ENCODE measurements around the gene HPCA. TPM values are rescaled to one million over a fixed set of nuclear protein-coding genes. Genes with fewer than 3 reads are reported as not detected.

The HPCA gene
- total RNA-seq, 4 donors from 2014 or later: not detected

GRCh38 chr1:32925403-32926162, 39.3 kb downstream of the HPCA start:
- Histone ChIP-seq H3K27ac (no peak overlapping the region), H3K9me3 (no peaks in the 10 kb centered on the region), H3K4me1 (peaks cover 8 to 17% (median 12%) of the 10 kb centered on the region in 3 donors), H3K36me3 (no peaks in the 10 kb centered on the region), H3K4me3 (peak overlapping the region in 1 of 4 donors; percentile 41), H3K27me3 (peaks cover 0 to 48% (median 2%) of the 10 kb centered on the region in 4 donors)
- no peak for DNase-seq
- TF ChIP-seq CTCF (IDR thresholded peaks at IDR 0.05): no peak
- TF ChIP-seq POLR2A (IDR thresholded peaks at IDR 0.05): no peak
- intact Hi-C loops (cut with DNase I): loop anchor here (10.0 kb wide), 1 partner anchor 159 kb away; the partner anchor contains the start of gene AZIN2
- 28 to 30% methylated on average over 24 of the region's 24 CpGs for WGBS, 2 donors

GRCh38 chr1:32926562-32926961, 40.3 kb downstream of the HPCA start:
- Histone ChIP-seq H3K9me3 (no peaks in the 10 kb centered on the region), H3K27me3 (peaks cover 0 to 44% (median 2%) of the 10 kb centered on the region in 4 donors), H3K4me3 (no peak overlapping the region), H3K27ac (no peak overlapping the region), H3K36me3 (no peaks in the 10 kb centered on the region), H3K4me1 (peaks cover 8 to 17% (median 12%) of the 10 kb centered on the region in 3 donors)
- WGBS, 2 donors: 90 to 91% methylated on average over 6 of the region's 6 CpGs
- intact Hi-C loops (cut with DNase I): loop anchor here (10.0 kb wide), 1 partner anchor 158 kb away; the partner anchor contains the start of gene AZIN2
- TF ChIP-seq POLR2A (IDR thresholded peaks at IDR 0.05) (no peak), CTCF (IDR thresholded peaks at IDR 0.05) (no peak)
- DNase-seq: no peak

GRCh38 chr1:32927441-32927840, 41.1 kb downstream of the HPCA start:
- 94 to 96% methylated on average over 2 of the region's 2 CpGs for WGBS, 2 donors
- peaks cover 8 to 17% (median 12%) of the 10 kb centered on the region in 3 donors for H3K4me1 ChIP-seq
- intact Hi-C loops (cut with DNase I): loop anchor here (10.0 kb wide), 1 partner anchor 157 kb away; the partner anchor contains the start of gene AZIN2
- no peak for TF ChIP-seq POLR2A (IDR thresholded peaks at IDR 0.05)
- no peak for TF ChIP-seq CTCF (IDR thresholded peaks at IDR 0.05)
- no peaks in the 10 kb centered on the region for H3K36me3 ChIP-seq
- no peak overlapping the region for H3K4me3 ChIP-seq
- H3K27me3 ChIP-seq: peaks cover 0 to 37% (median 2%) of the 10 kb centered on the region in 4 donors
- no peak overlapping the region for H3K27ac ChIP-seq
- no peak for DNase-seq
- no peaks in the 10 kb centered on the region for H3K9me3 ChIP-seq

- WGBS, 2 donors: 90 to 92% methylated on average over 2 of the region's 2 CpGs
- no peak for DNase-seq
- H3K27ac ChIP-seq: no peak overlapping the region
- no peaks in the 10 kb centered on the region for H3K9me3 ChIP-seq
- no peaks in the 10 kb centered on the region for H3K36me3 ChIP-seq
- TF ChIP-seq CTCF (IDR thresholded peaks at IDR 0.05) (no peak), POLR2A (IDR thresholded peaks at IDR 0.05) (no peak)
- intact Hi-C loops (cut with DNase I): loop anchor here (10.0 kb wide), 1 partner anchor 157 kb away; the partner anchor contains the start of gene AZIN2
- H3K4me3 ChIP-seq: no peak overlapping the region
- H3K27me3 ChIP-seq: peaks cover 0 to 29% (median 2%) of the 10 kb centered on the region in 4 donors
- H3K4me1 ChIP-seq: peaks cover 8 to 20% (median 12%) of the 10 kb centered on the region in 3 donors
These were observed 42.0 kb downstream of the HPCA start for GRCh38 chr1:32928285-32928684.

- DNase-seq: no peak
- Histone ChIP-seq H3K27me3 (peaks cover 0 to 25% (median 2%) of the 10 kb centered on the region in 4 donors), H3K36me3 (no peaks in the 10 kb centered on the region), H3K4me3 (no peak overlapping the region), H3K9me3 (no peaks in the 10 kb centered on the region), H3K27ac (no peak overlapping the region), H3K4me1 (peaks cover 8 to 25% (median 12%) of the 10 kb centered on the region in 3 donors)
- intact Hi-C loops (cut with DNase I): loop anchor here (10.0 kb wide), 1 partner anchor 156 kb away; the partner anchor contains the start of gene AZIN2
- TF ChIP-seq CTCF (IDR thresholded peaks at IDR 0.05) (no peak), POLR2A (IDR thresholded peaks at IDR 0.05) (no peak)
- 79 to 85% methylated on average over 8 of the region's 8 CpGs for WGBS, 2 donors
These were observed 42.4 kb downstream of the HPCA start for GRCh38 chr1:32928715-32929114.

Data from esophagus squamous epithelium (tissue), 5 donors.